ENCODE results near the gene TNRC6C.
A peak's percentile ranks its signal among the peaks of the same experiment; 100 is the strongest.
"Not testable (repeated sequence)": the region's sequence is repeated elsewhere in the genome, so short reads cannot be mapped to it uniquely, and the experiment has no call there.

TNRC6C gene

GRCh38 chr17:78128551-78129350 lies 170.2 kb downstream of the TNRC6C start, which contains the start of gene TMC6:
TSS of gene TMC6 (minus strand) at chr17:78128755. CDS start at chr17:78126832, 1,923 bp downstream.
- DNase-seq, result peak; percentile 56

GRCh38 chr17:78129351-78130089 lies 171.0 kb downstream of the TNRC6C start:
- no peak for DNase-seq

- no peak for DNase-seq
Measured at GRCh38 chr17:78130090-78130436, 171.6 kb downstream of the TNRC6C start.

- DNase-seq, result peak; percentile 29
Measured at GRCh38 chr17:78130437-78131101, 172.1 kb downstream of the TNRC6C start, which contains the start of gene TMC8. TSS of gene TMC8 (plus strand) at chr17:78130771. CDS start at chr17:78131589, 818 bp downstream.

GRCh38 chr17:78131172-78132083 lies 172.9 kb downstream of the TNRC6C start:
- peak; percentile 25 for DNase-seq

- no peak for DNase-seq
Measured at GRCh38 chr17:78132084-78132676, 173.7 kb downstream of the TNRC6C start.

- DNase-seq, result no peak
Measured at GRCh38 chr17:78132767-78133178, 174.3 kb downstream of the TNRC6C start.

- no peak for DNase-seq
Measured at GRCh38 chr17:78133179-78133951, 174.9 kb downstream of the TNRC6C start.

GRCh38 chr17:78133971-78134898 lies 175.7 kb downstream of the TNRC6C start:
- peak; percentile 31 for DNase-seq

GRCh38 chr17:78134899-78135385 lies 176.4 kb downstream of the TNRC6C start:
- DNase-seq, result no peak

- no peak for DNase-seq
Measured at GRCh38 chr17:78135858-78136500, 177.5 kb downstream of the TNRC6C start.

GRCh38 chr17:78137392-78138203 lies 179.1 kb downstream of the TNRC6C start:
- no peak for DNase-seq

- DNase-seq, result no peak
Measured at GRCh38 chr17:78138204-78139060, 179.9 kb downstream of the TNRC6C start.

- DNase-seq, result not testable (repeated sequence)
Measured at GRCh38 chr17:78139861-78140168, 181.3 kb downstream of the TNRC6C start.

- no peak for DNase-seq
Measured at GRCh38 chr17:78140169-78141051, 181.9 kb downstream of the TNRC6C start.

- DNase-seq, result no peak
Measured at GRCh38 chr17:78141437-78142118, 183.1 kb downstream of the TNRC6C start.

Data from midbrain (tissue), 1 donor.